ENCODE results near the gene GLI3. TPM values are rescaled to one million over a fixed set of nuclear protein-coding genes. Genes with fewer than 3 reads are reported as not detected.

GLI3 gene
- total RNA-seq, 1 experiment from 2014 or later, result 45.0 TPM

DNA sequence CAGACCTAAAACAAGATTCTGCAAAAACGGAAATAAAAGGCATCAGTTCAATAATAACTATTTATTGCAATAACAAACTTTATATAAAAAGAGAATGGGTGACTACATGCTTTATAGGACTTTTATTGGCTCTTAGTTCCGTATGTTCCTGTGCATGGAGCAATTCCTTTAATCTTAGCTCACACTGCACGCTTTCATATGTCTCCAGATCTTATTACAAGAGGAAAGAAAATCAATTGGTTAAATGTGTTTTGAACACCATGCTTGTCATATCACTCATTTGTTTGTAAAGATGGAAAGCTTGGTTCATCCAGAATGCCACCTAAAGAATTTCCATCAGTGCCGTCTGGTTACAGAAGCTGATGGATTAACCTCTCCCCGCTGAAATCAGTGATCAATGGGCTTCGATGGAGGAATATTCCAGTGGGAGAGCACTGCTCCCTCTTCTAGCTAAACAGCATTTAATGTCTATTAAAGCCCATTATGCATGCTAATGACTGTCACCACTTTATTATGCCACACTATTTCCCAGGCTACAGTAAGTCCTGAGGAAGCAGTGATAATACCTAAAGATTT is 210.3 kb downstream of the GLI3 start:
- Histone ChIP-seq H2BK20ac (ENCODE audit: low read depth, low read length, poor library complexity, severe bottlenecking) (no peak overlapping the region), H4K20me1 (ENCODE audit: control insufficient read depth, insufficient read depth, insufficient read length) (no peaks in the 10 kb centered on the region), H3K27me3 (ENCODE audit: insufficient read depth, low read length) (no peaks in the 10 kb centered on the region), H3K4ac (ENCODE audit: low read depth, low read length) (no peak overlapping the region), H3K14ac (ENCODE audit: insufficient read depth, low read length) (no peak overlapping the region), H4K5ac (ENCODE audit: insufficient read length, low read depth, low read length) (no peak overlapping the region), H4K91ac (ENCODE audit: insufficient read length, low read depth, low read length) (no peak overlapping the region), H2BK5ac (ENCODE audit: insufficient read length, low read length) (no peak overlapping the region), H2BK15ac (ENCODE audit: low read depth, low read length) (no peak overlapping the region), H3K9me3 (ENCODE audit: control insufficient read depth, low read depth, low read length) (no peaks in the 10 kb centered on the region), H2AK5ac (ENCODE audit: insufficient read length, low read length) (no peak overlapping the region), H3K27ac (ENCODE audit: insufficient read length, low read depth, low read length) (no peak overlapping the region), H3T11ph (ENCODE audit: low read length) (no peak overlapping the region), H3K4me2 (ENCODE audit: insufficient read depth, insufficient read length, low read length) (no peak overlapping the region), H3K79me1 (ENCODE audit: insufficient read depth, low read depth, low read length, poor library complexity, severe bottlenecking) (no peaks in the 10 kb centered on the region), H3K18ac (ENCODE audit: insufficient read length, low read depth, low read length) (no peak overlapping the region), H4K8ac (replicated peaks; ENCODE audit: insufficient read length, low read depth, low read length) (no peak overlapping the region), H3K4me1 (ENCODE audit: insufficient read depth, low read length) (peaks cover 5% of the 10 kb centered on the region; the same call in 1 of the 2 replicates), H3K23me2 (ENCODE audit: insufficient read length, low read depth, low read length, poor library complexity, severe bottlenecking) (no peaks in the 10 kb centered on the region), H2AFZ (ENCODE audit: low read length) (no peak overlapping the region), H3K56ac (ENCODE audit: insufficient read length, low read depth, low read length) (no peak overlapping the region), H2BK120ac (ENCODE audit: low read depth, low read length, poor library complexity, severe bottlenecking) (no peak overlapping the region), H3K9ac (ENCODE audit: extremely low read depth, insufficient read length, low read length) (no peak overlapping the region), H2BK12ac (ENCODE audit: insufficient read length, low read depth, low read length) (no peak overlapping the region), H3K23ac (ENCODE audit: insufficient read length, low read depth, low read length) (no peak overlapping the region), H3K79me2 (ENCODE audit: insufficient read depth, low read length) (no peaks in the 10 kb centered on the region)
- no peak overlapping the region for H3K27ac Mint-ChIP-seq
- WGBS (ENCODE audit: extremely low coverage, insufficient read length, low lambda C conversion rate), result no CpG with 5 or more reads among the region's 6 CpGs
- DNase-seq, result no peak
- H3K4me1 Mint-ChIP-seq, result peaks cover 62% of the 10 kb centered on the region in 2 experiments
- H3K9me3 Mint-ChIP-seq, result peaks cover 0 to 4% of the 10 kb centered on the region in 2 experiments; a peak in 1 of 5 replicates
- H3K27me3 Mint-ChIP-seq (ENCODE audit: low read depth), result no peaks in the 10 kb centered on the region
- no peak for TF ChIP-seq CTCF (conservative IDR thresholded peaks at IDR 0.05)
- H3K4me3 Mint-ChIP-seq, result no peak overlapping the region
- peaks cover 12 to 37% (median 36%) of the 10 kb centered on the region in 3 experiments for H3K36me3 Mint-ChIP-seq (ENCODE audit: insufficient read depth in 1 of 3, low read depth in 3 of 3)
